ENCODE results near the gene LMAN1L.

Gene LMAN1L

GRCh38 chr15:74857082-74857655 is 44.5 kb downstream of the LMAN1L start:
- no peak for TF ChIP-seq CTCF (IDR thresholded peaks at IDR 0.05; ENCODE audit: insufficient read depth, low read depth, low read length, missing control alignments)
- H3K4me3 ChIP-seq (ENCODE audit: low read length): no peak overlapping the region
- no peak for DNase-seq (ENCODE audit: low read depth)

- no peak overlapping the region for H3K4me3 ChIP-seq (ENCODE audit: low read length)
- no peak for DNase-seq (ENCODE audit: low read depth)
- no peak for TF ChIP-seq CTCF (IDR thresholded peaks at IDR 0.05; ENCODE audit: insufficient read depth, low read depth, low read length, missing control alignments)
Measured at GRCh38 chr15:74857671-74858368, 45.2 kb downstream of the LMAN1L start.

- TF ChIP-seq CTCF (IDR thresholded peaks at IDR 0.05; ENCODE audit: insufficient read depth, low read depth, low read length, missing control alignments): no peak
- no peak overlapping the region for H3K4me3 ChIP-seq (ENCODE audit: low read length)
- DNase-seq (ENCODE audit: low read depth): no peak
Measured at GRCh38 chr15:74858369-74858740, 45.7 kb downstream of the LMAN1L start.

GRCh38 chr15:74863239-74864056 is 50.8 kb downstream of the LMAN1L start:
- no peak for TF ChIP-seq CTCF (IDR thresholded peaks at IDR 0.05; ENCODE audit: insufficient read depth, low read depth, low read length, missing control alignments)
- peak; percentile 68 for DNase-seq (ENCODE audit: low read depth)
- no peak overlapping the region for H3K4me3 ChIP-seq (ENCODE audit: low read length)

- no peak overlapping the region for H3K4me3 ChIP-seq (ENCODE audit: low read length)
- DNase-seq (ENCODE audit: low read depth): no peak
- no peak for TF ChIP-seq CTCF (IDR thresholded peaks at IDR 0.05; ENCODE audit: insufficient read depth, low read depth, low read length, missing control alignments)
Measured at GRCh38 chr15:74864296-74864695, 51.7 kb downstream of the LMAN1L start.

- no peak for TF ChIP-seq CTCF (IDR thresholded peaks at IDR 0.05; ENCODE audit: insufficient read depth, low read depth, low read length, missing control alignments)
- peak; percentile 74 for DNase-seq (ENCODE audit: low read depth)
Measured at GRCh38 chr15:74865316-74865715, 52.7 kb downstream of the LMAN1L start.

More at GRCh38 chr15:74865316-74865715, 52.7 kb downstream of the LMAN1L start:
- H3K4me3 ChIP-seq (ENCODE audit: low read length): no peak overlapping the region
